ENCODE results near the gene GPRASP2.

DNA sequence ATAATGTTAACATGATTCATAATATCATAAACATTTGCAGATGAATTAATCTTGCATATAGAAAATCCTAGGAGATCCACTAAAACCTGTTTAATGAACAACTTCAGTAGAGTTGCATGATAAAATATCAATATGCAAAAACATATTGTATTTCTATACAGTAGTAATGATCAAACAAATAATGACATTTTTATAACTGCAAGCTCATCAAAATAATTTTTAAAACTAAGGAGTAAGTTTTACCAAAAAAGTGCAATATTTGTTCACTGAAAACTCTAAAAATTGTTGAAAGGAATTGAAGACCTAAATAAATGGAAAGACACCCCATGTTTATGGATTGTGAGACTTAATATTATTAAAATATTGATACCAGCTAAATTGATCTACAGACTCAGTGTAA, 15.9 kb upstream of the GPRASP2 start:
- TF ChIP-seq, protein P1, sequence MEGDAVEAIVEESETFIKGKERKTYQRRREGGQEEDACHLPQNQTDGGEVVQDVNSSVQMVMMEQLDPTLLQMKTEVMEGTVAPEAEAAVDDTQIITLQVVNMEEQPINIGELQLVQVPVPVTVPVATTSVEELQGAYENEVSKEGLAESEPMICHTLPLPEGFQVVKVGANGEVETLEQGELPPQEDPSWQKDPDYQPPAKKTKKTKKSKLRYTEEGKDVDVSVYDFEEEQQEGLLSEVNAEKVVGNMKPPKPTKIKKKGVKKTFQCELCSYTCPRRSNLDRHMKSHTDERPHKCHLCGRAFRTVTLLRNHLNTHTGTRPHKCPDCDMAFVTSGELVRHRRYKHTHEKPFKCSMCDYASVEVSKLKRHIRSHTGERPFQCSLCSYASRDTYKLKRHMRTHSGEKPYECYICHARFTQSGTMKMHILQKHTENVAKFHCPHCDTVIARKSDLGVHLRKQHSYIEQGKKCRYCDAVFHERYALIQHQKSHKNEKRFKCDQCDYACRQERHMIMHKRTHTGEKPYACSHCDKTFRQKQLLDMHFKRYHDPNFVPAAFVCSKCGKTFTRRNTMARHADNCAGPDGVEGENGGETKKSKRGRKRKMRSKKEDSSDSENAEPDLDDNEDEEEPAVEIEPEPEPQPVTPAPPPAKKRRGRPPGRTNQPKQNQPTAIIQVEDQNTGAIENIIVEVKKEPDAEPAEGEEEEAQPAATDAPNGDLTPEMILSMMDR (IDR thresholded peaks at IDR 0.05) = no peak
- TF ChIP-seq POLR2A (IDR thresholded peaks at IDR 0.05) = no peak
- no peak for TF ChIP-seq POLR2AphosphoS5 (IDR thresholded peaks at IDR 0.05)
